DND-41 (cell line): ENCODE results near the gene PLCB4.

Source experiments
- ATAC-seq: fragments of 200-7000 bp; cut with Tn5 transposase; 3 replicates; pipeline ENCODE4 v1.9.1; 2021; ENCODE audit warnings: low read depth; ENCODE audit not compliant: insufficient read depth
- DNase-seq: peaks from one replicate; pipeline ENCODE4 v3.0.0-alpha.2; 2020
- H2AFZ ChIP-seq: 2 replicates; pipeline ENCODE4 v1.6.0; 2012; ENCODE audit warnings: low read depth, low read length
- H3K27ac ChIP-seq: 2 replicates; pipeline ENCODE4 v1.5.1; 2012; ENCODE audit warnings: low read length, inconsistent platforms
- H3K27me3 ChIP-seq: fragments of 200-600 bp; sonication (generic); 2 replicates; pipeline ENCODE4 v1.6.0; 2012; ENCODE audit warnings: low read length, mild to moderate bottlenecking, inconsistent platforms; ENCODE audit not compliant: insufficient read depth, poor library complexity
- H3K36me3 ChIP-seq: 2 replicates; pipeline ENCODE4 v1.5.1; 2012; ENCODE audit warnings: low read length, inconsistent platforms; ENCODE audit not compliant: insufficient read depth
- H3K4me1 ChIP-seq: 2 replicates; pipeline ENCODE4 v1.5.1; 2012; ENCODE audit warnings: mild to moderate bottlenecking, low read length; ENCODE audit not compliant: insufficient read depth
- H3K4me2 ChIP-seq: 2 replicates; pipeline ENCODE4 v1.6.0; 2012; ENCODE audit warnings: mild to moderate bottlenecking, moderate library complexity, low read length, inconsistent platforms; ENCODE audit not compliant: insufficient read depth
- H3K4me3 ChIP-seq, 2 experiments: fragments of 200-600 bp in 1 of 2; shearing (Covaris generic) in 1 of 2; 2 replicates each; pipeline ENCODE4 v1.5.1; 2012 to 2016; ENCODE audit warnings: inconsistent platforms in 2 of 2, low read length in 2 of 2, mild to moderate bottlenecking in 2 of 2, low read depth in 1 of 2, moderate library complexity in 1 of 2
- H3K79me2 ChIP-seq: 2 replicates; pipeline ENCODE4 v1.6.0; 2012; ENCODE audit warnings: low read length, inconsistent platforms; ENCODE audit not compliant: insufficient read depth
- H3K9ac ChIP-seq: 2 replicates; pipeline ENCODE4 v1.6.0; 2012; ENCODE audit warnings: low read depth, mild to moderate bottlenecking, inconsistent platforms, low read length, moderate library complexity
- H3K9me3 ChIP-seq: 2 replicates; pipeline ENCODE4 v1.5.1; 2012; ENCODE audit warnings: low read length, moderate library complexity, mild to moderate bottlenecking, inconsistent platforms; ENCODE audit not compliant: insufficient read depth, severe bottlenecking
- H4K20me1 ChIP-seq: 2 replicates; pipeline ENCODE4 v1.6.0; 2012; ENCODE audit warnings: low read length; ENCODE audit not compliant: insufficient read depth
- EZH2 ChIP-seq: IDR thresholded peaks from 3 replicates; pipeline ENCODE4 v1.6.1; 2012; ENCODE audit warnings: borderline replicate concordance, low read depth, mild to moderate bottlenecking, moderate library complexity, low read length, inconsistent platforms; ENCODE audit not compliant: severe bottlenecking
- TF ChIP-seq, protein P1 (sequence below): IDR thresholded peaks from 2 replicates; pipeline ENCODE4 v1.5.1; 2012; ENCODE audit warnings: borderline replicate concordance, low read length, moderate library complexity, mild to moderate bottlenecking; ENCODE audit not compliant: poor library complexity, severe bottlenecking; ENCODE audit errors: extremely low read depth

PLCB4 gene

GRCh38 chr20:9276966-9277468 lies 208.1 kb downstream of the PLCB4 start:
- no peaks in the 10 kb centered on the region for H3K9me3 ChIP-seq
- no peaks in the 10 kb centered on the region for H3K27me3 ChIP-seq
- H3K36me3 ChIP-seq: no peaks in the 10 kb centered on the region
- H2AFZ ChIP-seq: no peak overlapping the region
- TF ChIP-seq, protein P1, sequence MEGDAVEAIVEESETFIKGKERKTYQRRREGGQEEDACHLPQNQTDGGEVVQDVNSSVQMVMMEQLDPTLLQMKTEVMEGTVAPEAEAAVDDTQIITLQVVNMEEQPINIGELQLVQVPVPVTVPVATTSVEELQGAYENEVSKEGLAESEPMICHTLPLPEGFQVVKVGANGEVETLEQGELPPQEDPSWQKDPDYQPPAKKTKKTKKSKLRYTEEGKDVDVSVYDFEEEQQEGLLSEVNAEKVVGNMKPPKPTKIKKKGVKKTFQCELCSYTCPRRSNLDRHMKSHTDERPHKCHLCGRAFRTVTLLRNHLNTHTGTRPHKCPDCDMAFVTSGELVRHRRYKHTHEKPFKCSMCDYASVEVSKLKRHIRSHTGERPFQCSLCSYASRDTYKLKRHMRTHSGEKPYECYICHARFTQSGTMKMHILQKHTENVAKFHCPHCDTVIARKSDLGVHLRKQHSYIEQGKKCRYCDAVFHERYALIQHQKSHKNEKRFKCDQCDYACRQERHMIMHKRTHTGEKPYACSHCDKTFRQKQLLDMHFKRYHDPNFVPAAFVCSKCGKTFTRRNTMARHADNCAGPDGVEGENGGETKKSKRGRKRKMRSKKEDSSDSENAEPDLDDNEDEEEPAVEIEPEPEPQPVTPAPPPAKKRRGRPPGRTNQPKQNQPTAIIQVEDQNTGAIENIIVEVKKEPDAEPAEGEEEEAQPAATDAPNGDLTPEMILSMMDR: no peak
- no peak for TF ChIP-seq EZH2
- no peak overlapping the region for H3K9ac ChIP-seq
- H4K20me1 ChIP-seq: no peaks in the 10 kb centered on the region
- H3K4me1 ChIP-seq: no peaks in the 10 kb centered on the region
- H3K27ac ChIP-seq: no peak overlapping the region
- no peak for ATAC-seq
- H3K4me3 ChIP-seq: no peak overlapping the region
- no peak overlapping the region for H3K4me2 ChIP-seq
- no peak for DNase-seq
- no peaks in the 10 kb centered on the region for H3K79me2 ChIP-seq

- H3K36me3 ChIP-seq: no peaks in the 10 kb centered on the region
- H3K4me3 ChIP-seq: no peak overlapping the region
- no peak overlapping the region for H2AFZ ChIP-seq
- H3K79me2 ChIP-seq: no peaks in the 10 kb centered on the region
- no peaks in the 10 kb centered on the region for H3K27me3 ChIP-seq
- no peaks in the 10 kb centered on the region for H4K20me1 ChIP-seq
- H3K27ac ChIP-seq: no peak overlapping the region
- TF ChIP-seq, protein P1: no peak
- no peak for TF ChIP-seq EZH2
- no peak overlapping the region for H3K9ac ChIP-seq
- no peak overlapping the region for H3K4me2 ChIP-seq
- H3K9me3 ChIP-seq: no peaks in the 10 kb centered on the region
- DNase-seq (no peak), ATAC-seq (no peak)
- H3K4me1 ChIP-seq: no peaks in the 10 kb centered on the region
Observed at GRCh38 chr20:9279918-9280401, 211.1 kb downstream of the PLCB4 start.

DNA sequence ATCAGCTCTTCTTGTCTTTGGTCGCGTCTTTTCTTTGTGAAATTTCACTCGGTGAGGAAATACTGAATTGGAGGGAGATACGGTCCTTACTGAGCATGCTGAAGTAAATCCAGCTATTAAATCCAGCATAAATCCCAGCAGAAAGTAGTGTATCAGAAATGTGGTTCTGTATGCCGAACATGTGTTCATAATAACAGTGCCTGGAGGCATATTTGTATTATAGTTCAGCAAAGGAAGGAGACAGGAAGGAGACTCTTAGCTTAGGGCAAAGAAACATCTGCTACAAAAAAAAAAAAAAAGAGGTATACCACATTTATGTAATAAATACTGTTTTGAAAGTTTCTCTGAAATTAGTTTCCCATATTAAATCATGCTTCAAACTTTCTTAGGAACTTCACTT lies 211.8 kb downstream of the PLCB4 start:
- H3K9me3 ChIP-seq: no peaks in the 10 kb centered on the region
- H3K36me3 ChIP-seq: no peaks in the 10 kb centered on the region
- DNase-seq (no peak), ATAC-seq (no peak)
- no peak overlapping the region for H3K4me3 ChIP-seq
- no peak overlapping the region for H3K9ac ChIP-seq
- no peaks in the 10 kb centered on the region for H3K27me3 ChIP-seq
- no peaks in the 10 kb centered on the region for H3K4me1 ChIP-seq
- no peaks in the 10 kb centered on the region for H3K79me2 ChIP-seq
- H3K27ac ChIP-seq: no peak overlapping the region
- no peak overlapping the region for H3K4me2 ChIP-seq
- no peak for TF ChIP-seq EZH2
- TF ChIP-seq, protein P1: no peak
- H4K20me1 ChIP-seq: no peaks in the 10 kb centered on the region
- no peak overlapping the region for H2AFZ ChIP-seq

DNA sequence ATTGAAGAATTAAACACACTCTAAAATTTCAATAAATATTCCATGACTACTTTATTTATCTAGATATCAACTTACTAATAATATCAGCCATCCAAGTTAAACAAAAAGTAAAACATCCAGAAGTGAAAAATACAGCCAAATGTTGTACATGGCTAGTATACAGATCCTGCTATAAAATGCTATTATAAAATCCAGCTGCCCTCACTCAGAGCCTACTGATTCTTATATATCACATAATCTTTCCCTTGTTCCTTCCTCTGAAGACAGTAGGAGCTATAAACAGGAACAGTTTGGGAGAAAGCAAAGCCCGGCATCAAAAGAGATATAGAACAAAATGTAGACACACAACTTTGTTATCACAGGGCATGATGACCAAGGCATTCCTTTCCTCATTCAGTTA lies 212.9 kb downstream of the PLCB4 start:
- no peak overlapping the region for H3K4me3 ChIP-seq
- no peak overlapping the region for H3K27ac ChIP-seq
- TF ChIP-seq, protein P1: no peak
- ATAC-seq (no peak), DNase-seq (no peak)
- H4K20me1 ChIP-seq: no peaks in the 10 kb centered on the region
- no peaks in the 10 kb centered on the region for H3K4me1 ChIP-seq
- no peaks in the 10 kb centered on the region for H3K36me3 ChIP-seq
- no peaks in the 10 kb centered on the region for H3K27me3 ChIP-seq
- H2AFZ ChIP-seq: no peak overlapping the region
- H3K79me2 ChIP-seq: no peaks in the 10 kb centered on the region
- H3K9me3 ChIP-seq: no peaks in the 10 kb centered on the region
- no peak overlapping the region for H3K4me2 ChIP-seq
- no peak overlapping the region for H3K9ac ChIP-seq
